ENCODE data around the gene ORC4.

ORC4 gene

DNA sequence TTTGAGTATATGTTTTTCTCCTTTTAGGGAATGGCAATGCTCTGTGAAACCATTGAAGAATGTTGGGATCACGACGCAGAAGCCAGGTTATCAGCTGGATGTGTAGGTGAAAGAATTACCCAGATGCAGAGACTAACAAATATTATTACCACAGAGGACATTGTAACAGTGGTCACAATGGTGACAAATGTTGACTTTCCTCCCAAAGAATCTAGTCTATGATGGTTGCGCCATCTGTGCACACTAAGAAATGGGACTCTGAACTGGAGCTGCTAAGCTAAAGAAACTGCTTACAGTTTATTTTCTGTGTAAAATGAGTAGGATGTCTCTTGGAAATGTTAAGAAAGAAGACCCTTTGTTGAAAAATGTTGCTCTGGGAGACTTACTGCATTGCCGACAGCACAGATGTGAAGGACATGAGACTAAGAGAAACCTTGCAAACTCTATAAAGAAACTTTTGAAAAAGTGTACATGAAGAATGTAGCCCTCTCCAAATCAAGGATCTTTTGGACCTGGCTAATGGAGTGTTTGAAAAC, 93.4 kb downstream of the ORC4 start:
- DNase-seq = no peak

DNA sequence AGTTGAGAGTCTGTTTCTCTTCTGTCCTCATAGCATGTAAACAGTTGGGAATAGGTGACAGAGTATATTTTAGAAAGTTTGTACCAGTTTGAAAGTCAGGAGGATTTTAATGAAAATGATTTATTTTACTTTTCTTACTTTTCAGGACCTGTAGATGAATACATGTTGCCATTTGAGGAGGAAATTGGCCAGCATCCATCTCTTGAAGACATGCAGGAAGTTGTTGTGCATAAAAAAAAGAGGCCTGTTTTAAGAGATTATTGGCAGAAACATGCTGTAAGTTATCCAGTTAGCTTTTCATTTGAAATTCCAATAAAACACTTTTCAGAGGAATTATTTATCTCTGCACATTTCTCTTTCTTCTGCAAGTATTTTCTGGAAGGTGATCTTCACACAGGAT, 94.7 kb downstream of the ORC4 start:
- no peak for DNase-seq

DNA sequence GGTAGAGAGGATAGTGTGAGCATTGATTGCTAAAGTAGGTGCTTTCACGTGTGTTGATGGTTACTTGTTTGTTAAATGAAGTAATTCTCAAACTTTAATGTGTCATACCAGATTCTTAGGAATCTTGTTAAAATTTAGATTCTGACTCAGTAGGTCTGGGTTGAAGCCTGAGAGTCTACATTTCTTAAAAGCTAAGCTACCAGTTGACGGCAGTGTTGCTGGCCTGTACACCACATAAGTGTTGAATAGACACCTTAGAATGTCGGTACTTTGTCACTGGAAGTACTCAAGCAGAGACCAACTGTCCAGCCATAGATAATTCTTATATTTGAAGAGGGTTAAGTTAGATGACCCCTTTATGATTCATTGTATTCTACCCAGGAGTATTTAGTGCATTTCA, 95.9 kb downstream of the ORC4 start:
- DNase-seq = no peak

DNA sequence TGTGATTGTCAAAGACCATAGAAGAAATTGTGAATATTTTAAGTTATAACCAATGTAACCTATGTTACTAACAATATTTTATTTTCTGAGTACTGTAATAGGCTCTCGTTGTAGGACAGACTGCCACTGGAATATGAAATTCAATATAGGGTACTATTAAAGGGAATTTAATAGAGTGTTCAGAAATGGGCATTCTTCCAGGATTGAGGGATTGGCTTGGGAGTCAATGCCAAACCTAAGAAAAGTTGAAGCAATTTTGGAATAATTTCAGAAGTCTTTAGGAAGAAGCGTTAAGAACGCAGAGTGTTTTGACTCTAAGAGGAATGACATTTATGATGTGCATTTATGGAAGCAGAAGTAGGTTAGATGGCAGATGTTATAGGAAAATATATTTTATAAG, 96.7 kb downstream of the ORC4 start:
- no peak for DNase-seq

DNA sequence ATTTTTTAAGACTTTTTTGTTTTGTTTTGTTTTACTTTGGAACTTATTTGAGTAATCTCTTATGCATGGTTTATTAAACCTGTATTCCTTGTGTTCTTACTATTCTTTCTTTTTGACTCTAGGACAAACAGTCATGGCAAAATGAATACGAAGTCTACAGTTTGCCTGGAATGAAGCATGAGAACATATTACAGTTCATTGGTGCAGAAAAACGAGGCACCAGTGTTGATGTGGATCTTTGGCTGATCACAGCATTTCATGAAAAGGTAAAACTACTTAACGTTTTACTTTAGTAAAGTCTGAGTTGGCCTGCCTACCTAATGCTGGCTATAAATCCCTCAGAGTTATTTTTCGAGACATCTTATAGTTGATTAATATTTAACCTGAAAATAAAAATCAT, 103.4 kb downstream of the ORC4 start:
- no peak for DNase-seq

DNA sequence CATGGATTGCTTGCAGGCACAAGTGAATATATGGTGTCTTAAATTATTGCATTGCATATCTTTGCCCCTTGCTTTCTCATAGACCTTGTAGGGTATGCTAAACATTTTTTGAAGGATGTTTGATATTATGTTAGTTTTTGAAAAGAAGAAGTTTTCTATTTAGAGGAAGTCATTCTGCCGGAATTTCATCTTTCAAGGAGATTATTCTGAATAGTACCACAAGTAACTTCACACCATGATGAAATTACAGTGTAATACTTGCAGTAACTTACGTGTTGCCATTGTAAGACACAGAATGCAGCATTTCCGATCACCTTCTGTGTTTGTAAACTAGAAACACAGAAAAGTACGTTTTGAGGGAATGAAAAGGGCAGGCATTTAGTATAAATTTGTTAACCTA, 103.8 kb downstream of the ORC4 start:
- DNase-seq = peak; percentile 7 to 52

DNA sequence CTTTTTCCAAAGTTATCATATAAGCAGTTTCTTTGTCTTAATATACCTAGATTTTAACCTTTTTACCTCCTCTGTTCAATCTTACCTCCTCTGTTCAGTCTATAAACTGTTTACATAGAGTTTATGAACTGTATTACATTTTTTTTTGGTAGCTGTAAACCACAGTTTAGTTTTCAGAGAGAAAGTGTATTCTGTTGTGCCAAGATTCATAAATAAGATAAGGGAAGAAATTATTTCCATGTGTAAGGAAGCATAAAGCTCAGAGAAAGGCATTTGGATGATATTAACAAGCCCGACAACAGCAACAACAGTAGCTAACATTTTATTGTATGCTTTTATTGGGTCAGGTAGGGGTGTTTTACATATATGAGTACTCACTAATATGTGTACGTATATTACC, 104.5 kb downstream of the ORC4 start:
- DNase-seq = no peak

DNA sequence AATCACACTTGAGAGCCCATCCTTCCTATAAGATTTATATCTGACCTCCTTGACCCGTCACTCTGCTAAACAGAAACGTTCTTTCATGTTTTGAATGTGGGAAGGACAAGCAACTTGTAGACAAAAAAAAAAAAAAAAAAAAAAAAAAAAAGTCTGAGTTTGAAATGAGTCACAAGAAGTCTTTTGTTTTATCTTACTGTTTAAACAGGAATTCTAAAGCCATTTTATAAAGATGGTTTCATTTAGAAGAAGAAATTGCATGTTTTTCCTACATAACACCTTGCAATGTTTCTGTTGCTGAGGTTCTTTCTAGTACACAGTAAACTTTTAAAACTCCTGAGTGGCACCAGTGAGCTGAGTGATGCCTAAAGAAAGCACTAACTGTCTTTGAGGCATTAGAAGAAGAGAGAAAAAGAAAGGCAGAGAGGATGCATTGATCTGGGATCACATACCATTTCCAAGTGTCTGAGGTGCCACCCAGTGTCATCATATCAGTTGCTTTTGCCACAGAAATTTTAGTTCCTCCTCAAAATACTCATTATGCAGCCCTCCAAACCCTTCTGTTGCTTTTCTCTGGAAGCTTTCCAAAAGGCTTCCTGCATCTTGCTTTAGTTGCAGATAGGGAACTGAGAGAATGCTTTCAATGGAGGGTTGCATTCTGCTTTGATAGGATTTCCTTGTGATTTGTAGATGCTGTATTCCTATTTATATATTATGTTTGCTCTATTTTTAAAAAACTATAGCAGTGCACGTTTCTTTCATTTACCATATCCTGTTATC, 106.6 kb downstream of the ORC4 start:
- DNase-seq = peak; percentile 54 to 70

DNA sequence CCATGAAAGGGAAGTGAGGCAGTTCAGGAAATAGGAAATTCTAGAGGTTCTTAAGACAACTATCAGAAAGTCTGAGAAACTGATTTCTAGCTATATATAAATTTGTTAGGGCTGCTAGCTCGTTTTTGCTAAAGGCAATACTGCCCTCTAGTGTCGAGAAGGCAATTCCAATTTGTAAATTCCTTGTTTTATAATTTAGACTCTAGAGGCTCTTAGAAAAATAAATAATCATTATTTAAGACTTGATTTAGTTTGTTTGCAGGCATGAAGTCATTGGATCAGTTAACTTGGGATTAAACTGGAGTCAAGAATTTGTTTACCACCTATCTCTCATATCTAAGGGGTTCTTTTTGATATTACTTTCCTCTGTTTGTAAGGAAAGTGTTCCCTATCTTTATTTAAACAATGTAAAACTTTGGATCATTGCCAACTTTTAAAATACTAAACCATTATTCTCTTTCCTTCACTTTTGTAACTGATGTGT, 109.5 kb downstream of the ORC4 start:
- DNase-seq = peak; percentile 73 to 76

DNA sequence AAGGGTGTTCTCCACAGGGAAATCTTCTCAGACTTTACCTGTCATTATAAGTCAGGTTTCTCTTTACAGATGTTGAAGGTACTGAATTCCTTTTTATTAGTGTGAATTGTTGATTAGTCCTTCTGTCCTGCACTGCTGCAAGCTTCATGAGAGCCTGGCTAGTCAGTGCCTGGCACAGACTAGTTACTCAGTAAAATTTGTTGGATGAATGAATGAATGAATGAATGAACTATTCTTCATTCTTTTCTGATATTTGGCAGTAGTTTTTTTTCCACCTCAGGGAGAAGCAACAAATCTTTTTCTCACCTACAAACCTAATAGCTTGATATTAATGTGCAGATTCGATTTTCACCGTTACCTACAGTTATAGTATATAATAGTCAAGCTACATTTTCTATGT, 111.4 kb downstream of the ORC4 start:
- DNase-seq = no peak

DNA sequence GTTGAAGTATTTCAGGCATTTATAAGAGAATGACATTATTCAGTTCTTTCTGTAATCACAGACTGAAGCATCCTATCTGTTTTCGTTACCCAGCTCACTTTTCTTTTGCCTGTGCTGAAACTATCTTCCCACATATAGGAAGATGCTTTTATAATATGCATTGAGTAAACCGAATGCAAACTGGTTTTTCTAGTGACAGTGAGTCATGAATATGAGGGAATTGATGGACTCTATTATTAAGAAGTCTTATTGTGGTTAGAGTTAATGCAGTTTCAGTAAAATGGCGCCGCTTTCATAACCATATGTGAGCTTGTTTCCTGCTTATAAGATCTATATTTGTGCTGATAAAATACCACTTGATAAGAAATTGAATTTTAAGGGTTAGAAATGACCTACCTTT, 116.5 kb downstream of the ORC4 start:
- DNase-seq = no peak

DNA sequence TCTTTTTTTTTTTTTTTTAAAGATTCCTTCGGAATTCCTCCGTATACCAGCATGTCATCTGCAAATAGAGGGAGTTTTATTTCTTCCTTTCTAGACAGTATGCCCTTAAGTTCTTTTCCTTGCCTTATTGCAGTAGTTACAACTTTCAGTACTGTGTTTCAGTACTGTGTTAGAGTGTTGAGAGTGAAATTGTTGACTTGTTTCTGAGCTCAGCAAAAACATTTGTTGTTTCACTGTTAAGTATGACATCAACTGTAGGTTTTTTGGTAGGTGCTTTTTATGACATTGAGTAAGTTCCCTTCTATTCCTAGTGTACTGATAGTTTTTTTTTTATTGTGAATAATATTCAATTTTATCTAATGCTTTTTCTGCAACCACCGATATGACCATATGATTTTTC, 131.9 kb downstream of the ORC4 start:
- DNase-seq = no peak

DNA sequence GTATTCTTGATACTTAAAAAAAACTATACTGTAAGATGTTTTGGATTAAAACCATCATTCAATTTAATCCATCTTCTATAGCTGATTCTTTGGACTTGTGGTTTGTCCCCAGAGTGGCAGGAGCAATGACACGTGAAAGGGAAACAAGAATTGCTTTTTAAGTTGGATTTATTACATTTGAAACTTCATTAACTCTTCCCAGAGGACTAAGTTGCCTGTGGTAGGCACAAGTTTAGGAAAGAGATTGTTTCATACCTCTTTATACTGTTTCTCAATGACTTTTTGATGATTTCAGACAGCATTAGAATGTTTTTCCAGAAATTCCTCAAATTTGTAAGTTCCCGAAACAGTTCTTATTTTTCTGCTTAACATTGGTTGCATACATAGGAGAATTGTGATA, 134.4 kb downstream of the ORC4 start:
- DNase-seq = no peak

DNA sequence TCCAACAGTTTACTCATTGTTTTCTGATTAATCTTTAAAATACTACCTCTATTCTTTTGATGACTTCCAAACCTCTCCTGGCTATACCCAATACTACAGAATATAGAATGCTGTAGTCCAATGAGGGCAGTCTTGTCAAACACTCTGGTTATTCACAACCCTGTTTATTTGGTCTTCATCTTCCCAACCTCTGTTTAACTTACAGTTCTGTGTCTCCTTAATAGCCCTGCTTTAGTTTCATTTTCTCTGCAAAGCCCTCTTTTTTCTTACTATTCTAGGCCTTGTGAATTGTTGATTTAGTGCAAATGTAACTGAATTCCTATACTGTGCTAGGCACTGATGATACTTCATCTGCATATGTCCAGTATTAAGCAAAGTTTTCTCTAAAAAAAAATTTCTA, 135.7 kb downstream of the ORC4 start:
- no peak for DNase-seq

DNA sequence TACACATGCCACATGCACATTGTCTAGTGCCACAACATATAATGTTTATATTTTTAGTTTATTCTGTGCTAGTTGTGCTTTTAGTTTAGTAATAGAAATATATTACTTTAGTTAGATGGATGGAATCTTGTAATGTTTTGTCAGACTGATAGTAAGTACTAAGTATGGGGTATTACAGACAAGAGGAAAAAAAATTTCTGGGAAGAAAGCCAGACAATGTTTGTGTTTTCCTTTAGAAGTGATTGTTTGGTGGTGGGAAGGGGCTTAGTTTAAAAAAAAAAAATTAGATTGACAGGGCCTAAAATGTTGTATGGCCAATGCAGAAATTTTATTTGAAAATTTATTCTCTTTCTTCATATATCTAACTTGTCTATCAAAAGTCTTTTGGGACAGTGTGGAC, 137.9 kb downstream of the ORC4 start:
- no peak for DNase-seq

Data from inflammatory macrophage (primary cell).